ENCODE results near the gene TIGD1. TPM values are rescaled to one million over a fixed set of nuclear protein-coding genes. Genes with fewer than 3 reads are reported as not detected.

Gene TIGD1
- total RNA-seq, 1 donor: 5.2 TPM

- H3K4me3 ChIP-seq (ENCODE audit: low read depth, low read length): no peak overlapping the region
- TF ChIP-seq CTCF (IDR thresholded peaks at IDR 0.05; ENCODE audit: insufficient read depth, low read depth, low read length): no peak
- DNase-seq (ENCODE audit: low read depth): no peak
Measured at GRCh38 chr2:232556426-232556825, 6.1 kb upstream of the TIGD1 start.

- TF ChIP-seq CTCF (IDR thresholded peaks at IDR 0.05; ENCODE audit: insufficient read depth, low read depth, low read length): no peak
- no peak for DNase-seq (ENCODE audit: low read depth)
- H3K4me3 ChIP-seq (ENCODE audit: low read depth, low read length): peak overlapping the region; percentile 91
Measured at GRCh38 chr2:232551776-232552175, 1.4 kb upstream of the TIGD1 start.

DNA sequence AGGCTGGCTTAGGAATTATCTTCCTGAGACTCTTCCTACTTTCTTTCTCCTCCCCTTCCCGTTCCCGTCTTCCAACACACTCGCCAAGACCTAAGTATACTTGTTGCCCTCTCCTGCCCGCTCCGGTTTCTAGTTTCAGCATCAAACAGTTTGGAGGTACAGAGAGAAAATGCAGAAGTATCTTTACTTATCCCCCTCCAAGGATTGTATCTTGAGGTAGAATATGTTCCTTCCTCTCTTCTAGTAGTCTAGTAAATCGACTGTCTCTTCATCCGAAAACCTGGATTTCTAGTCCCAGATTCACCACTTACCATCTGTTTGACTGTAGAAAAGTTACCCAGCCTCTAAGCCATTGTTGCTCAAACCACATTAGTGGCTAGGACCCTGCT lies 887 bp upstream of the TIGD1 start:
- DNase-seq (ENCODE audit: low read depth): no peak
- peak overlapping the region; percentile 91 for H3K4me3 ChIP-seq (ENCODE audit: low read depth, low read length)
- no peak for TF ChIP-seq CTCF (IDR thresholded peaks at IDR 0.05; ENCODE audit: insufficient read depth, low read depth, low read length)

GRCh38 chr2:232549655-232550353 lies 553 bp downstream of the TIGD1 start:
- DNase-seq (ENCODE audit: low read depth): peak; percentile 10
- H3K4me3 ChIP-seq (ENCODE audit: low read depth, low read length): peak overlapping the region; percentile 91
- TF ChIP-seq CTCF (IDR thresholded peaks at IDR 0.05; ENCODE audit: insufficient read depth, low read depth, low read length): no peak

- TF ChIP-seq CTCF (IDR thresholded peaks at IDR 0.05; ENCODE audit: insufficient read depth, low read depth, low read length): no peak
- no peak overlapping the region for H3K4me3 ChIP-seq (ENCODE audit: low read depth, low read length)
- DNase-seq (ENCODE audit: low read depth): no peak
Measured at GRCh38 chr2:232547991-232548390, 2.4 kb downstream of the TIGD1 start.

DNA sequence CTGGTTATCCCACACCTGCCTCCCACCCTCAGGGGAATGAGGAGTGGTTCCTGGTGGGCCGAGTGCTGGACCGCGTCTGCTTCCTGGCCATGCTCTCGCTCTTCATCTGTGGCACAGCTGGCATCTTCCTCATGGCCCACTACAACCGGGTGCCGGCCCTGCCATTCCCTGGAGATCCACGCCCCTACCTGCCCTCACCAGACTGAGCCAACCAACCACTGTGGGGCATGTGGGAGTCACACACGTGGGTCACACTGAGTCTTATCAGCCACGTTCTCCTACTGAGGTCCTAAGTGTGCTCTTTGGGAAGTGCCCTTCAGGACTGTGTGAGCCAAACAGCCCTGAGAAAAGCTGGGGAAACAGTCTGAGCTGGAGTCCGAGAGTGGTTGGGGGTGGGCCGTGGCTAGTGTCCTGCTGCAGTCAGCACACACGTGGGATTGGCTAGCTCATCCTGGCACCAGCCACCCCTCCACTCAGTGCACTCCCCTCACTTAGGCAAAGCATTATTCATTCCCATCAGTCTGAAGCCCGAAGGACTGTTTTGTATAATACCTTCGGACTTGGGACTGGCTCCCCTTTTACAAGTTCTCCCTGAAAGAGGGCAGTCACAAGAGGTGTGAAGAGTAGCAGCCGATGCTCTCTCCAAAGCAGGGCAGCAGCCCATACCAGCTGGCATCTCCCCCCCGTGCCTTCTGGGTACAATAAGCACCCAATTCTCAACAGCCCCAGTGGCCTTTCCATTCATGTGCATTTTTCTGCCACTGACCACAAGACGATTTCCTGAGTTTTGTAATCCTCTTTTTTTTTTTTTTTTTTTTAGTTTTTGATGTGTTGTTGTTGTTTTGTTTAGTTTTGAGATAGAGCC lies 4.6 kb downstream of the TIGD1 start:
- H3K4me3 ChIP-seq (ENCODE audit: low read depth, low read length): no peak overlapping the region
- no peak for TF ChIP-seq CTCF (IDR thresholded peaks at IDR 0.05; ENCODE audit: insufficient read depth, low read depth, low read length)
- no peak for DNase-seq (ENCODE audit: low read depth)

Data from fibroblast of villous mesenchyme (primary cell).